Measurements from ENCODE around the gene P4HB. TPM values are rescaled to one million over a fixed set of nuclear protein-coding genes. Genes with fewer than 3 reads are reported as not detected.

Gene P4HB
- total and polyA plus RNA-seq, 2 donors (not counting 1 experiment from before 2014, with no cell fraction given) = 37.4 to 191 TPM

DNA sequence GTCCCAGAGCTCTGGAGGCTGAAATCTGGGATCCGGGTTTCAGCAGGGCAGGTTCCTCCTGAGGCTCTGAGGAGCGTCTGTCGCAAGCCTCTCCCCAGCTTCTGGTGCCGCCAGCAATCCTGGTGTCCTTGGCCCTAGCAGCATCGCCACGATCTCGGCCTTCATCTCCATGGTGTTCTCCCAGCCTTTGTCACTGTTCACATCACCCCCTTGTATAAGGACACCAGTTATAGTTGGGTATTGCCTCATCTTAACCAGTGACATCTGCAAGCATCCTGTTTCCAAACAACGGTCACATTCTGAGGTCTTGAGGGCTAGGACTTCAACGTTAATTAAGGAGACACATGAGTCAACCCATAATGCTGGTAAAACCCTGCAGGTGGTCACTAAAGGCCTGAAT, 22.7 kb downstream of the P4HB start:
- DNase-seq (no peak), ATAC-seq (ENCODE audit: low read depth) (no peak)
- H3K27me3 ChIP-seq (replicated peaks in 1 of 4; ENCODE audit: control extremely low read depth in 1 of 4, control insufficient read depth in 3 of 4, insufficient read depth in 4 of 4, low read length in 3 of 4) = no peaks in the 10 kb centered on the region
- no peak overlapping the region for H3K27ac ChIP-seq (ENCODE audit: low read length in 2 of 2)
- H3K4me3 ChIP-seq (ENCODE audit: control extremely low read depth in 1 of 5, extremely low read depth in 1 of 5, insufficient read depth in 1 of 5, low read depth in 2 of 5, low read length in 4 of 5) = no peak overlapping the region
- Mint-ChIP-seq H3K4me1 (peaks cover 5% of the 10 kb centered on the region), H3K9me3 (ENCODE audit: insufficient read depth) (no peaks in the 10 kb centered on the region), H3K4me3 (no peak overlapping the region), H3K27me3 (no peaks in the 10 kb centered on the region), H3K27ac (no peak overlapping the region)
- TF ChIP-seq, protein P1, sequence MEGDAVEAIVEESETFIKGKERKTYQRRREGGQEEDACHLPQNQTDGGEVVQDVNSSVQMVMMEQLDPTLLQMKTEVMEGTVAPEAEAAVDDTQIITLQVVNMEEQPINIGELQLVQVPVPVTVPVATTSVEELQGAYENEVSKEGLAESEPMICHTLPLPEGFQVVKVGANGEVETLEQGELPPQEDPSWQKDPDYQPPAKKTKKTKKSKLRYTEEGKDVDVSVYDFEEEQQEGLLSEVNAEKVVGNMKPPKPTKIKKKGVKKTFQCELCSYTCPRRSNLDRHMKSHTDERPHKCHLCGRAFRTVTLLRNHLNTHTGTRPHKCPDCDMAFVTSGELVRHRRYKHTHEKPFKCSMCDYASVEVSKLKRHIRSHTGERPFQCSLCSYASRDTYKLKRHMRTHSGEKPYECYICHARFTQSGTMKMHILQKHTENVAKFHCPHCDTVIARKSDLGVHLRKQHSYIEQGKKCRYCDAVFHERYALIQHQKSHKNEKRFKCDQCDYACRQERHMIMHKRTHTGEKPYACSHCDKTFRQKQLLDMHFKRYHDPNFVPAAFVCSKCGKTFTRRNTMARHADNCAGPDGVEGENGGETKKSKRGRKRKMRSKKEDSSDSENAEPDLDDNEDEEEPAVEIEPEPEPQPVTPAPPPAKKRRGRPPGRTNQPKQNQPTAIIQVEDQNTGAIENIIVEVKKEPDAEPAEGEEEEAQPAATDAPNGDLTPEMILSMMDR (IDR thresholded peaks at IDR 0.05) = no peak
- no peak for TF ChIP-seq EZH2 (IDR thresholded peaks at IDR 0.05; ENCODE audit: borderline replicate concordance, insufficient read depth, low read depth, low read length, poor library complexity, severe bottlenecking)
- H3K4me2 ChIP-seq (replicated peaks; ENCODE audit: low read depth, low read length, poor library complexity, severe bottlenecking) = no peak overlapping the region
- H4K20me1 ChIP-seq (ENCODE audit: control insufficient read depth, insufficient read depth, low read length, poor library complexity, severe bottlenecking) = no peaks in the 10 kb centered on the region
- H3K79me2 ChIP-seq (ENCODE audit: control insufficient read depth, insufficient read depth, low read length) = peaks cover 4% of the 10 kb centered on the region
- H3K4me1 ChIP-seq (ENCODE audit: control insufficient read depth in 2 of 2, insufficient read depth in 2 of 2, low read length in 2 of 2) = peaks cover 7 to 8% of the 10 kb centered on the region in 2 donors
- H3K9me3 ChIP-seq (ENCODE audit: control extremely low read depth in 1 of 3, control insufficient read depth in 2 of 3, insufficient read depth in 1 of 3, low read length in 2 of 3) = no peaks in the 10 kb centered on the region
- no peak overlapping the region for H2AFZ ChIP-seq (ENCODE audit: insufficient read depth, low read depth, low read length, poor library complexity, severe bottlenecking)
- no peak overlapping the region for H3K9ac ChIP-seq (ENCODE audit: low read length)
- 81% methylated on average over 9 of the region's 9 CpGs for WGBS (ENCODE audit: insufficient coverage)
- POLR2A ChIA-PET = interaction anchor here (0.6 to 0.7 kb wide), 2 partner anchors 18 to 1027 kb away, joined by 3 to 4 read pairs; no protein-coding TSS in a partner anchor
- CTCF ChIA-PET = no interaction called here
- intact Hi-C loops (cut with micrococcal nuclease) = no loop called here
- H3K36me3 ChIP-seq (replicated peaks in 1 of 2; ENCODE audit: control extremely low read depth in 1 of 2, control insufficient read depth in 1 of 2, extremely low read depth in 1 of 2, insufficient read depth in 2 of 2, low read length in 1 of 2) = peaks cover 0 to 2% of the 10 kb centered on the region in 2 experiments

- no peak for DNase-seq
- ChIA-PET POLR2A (interaction anchor here (1.3 kb wide), 1 partner anchor 24 kb away, joined by 4 read pairs; no protein-coding TSS in a partner anchor), CTCF (no interaction called here)
- Histone ChIP-seq H3K36me3 (replicated peaks in 1 of 2; ENCODE audit: control extremely low read depth in 1 of 2, control insufficient read depth in 1 of 2, extremely low read depth in 1 of 2, insufficient read depth in 2 of 2, low read length in 1 of 2) (peaks cover 0 to 1% of the 10 kb centered on the region in 2 experiments), H3K9me3 (ENCODE audit: control extremely low read depth in 1 of 3, control insufficient read depth in 2 of 3, insufficient read depth in 1 of 3, low read length in 2 of 3) (no peaks in the 10 kb centered on the region), H3K4me2 (replicated peaks; ENCODE audit: low read depth, low read length, poor library complexity, severe bottlenecking) (peak within 1 kb of the TSS; percentile 96), H3K4me1 (ENCODE audit: control insufficient read depth in 2 of 2, insufficient read depth in 2 of 2, low read length in 2 of 2) (peaks cover 18 to 20% of the 10 kb centered on the region in 2 donors), H4K20me1 (ENCODE audit: control insufficient read depth, insufficient read depth, low read length, poor library complexity, severe bottlenecking) (peaks cover 24% of the 10 kb centered on the region), H3K27me3 (replicated peaks in 1 of 4; ENCODE audit: control extremely low read depth in 1 of 4, control insufficient read depth in 3 of 4, insufficient read depth in 4 of 4, low read length in 3 of 4) (no peaks in the 10 kb centered on the region), H2AFZ (ENCODE audit: insufficient read depth, low read depth, low read length, poor library complexity, severe bottlenecking) (peak within 1 kb of the TSS; percentile 83), H3K27ac (ENCODE audit: low read length in 2 of 2) (peak within 1 kb of the TSS; percentile 85 to 98), H3K79me2 (ENCODE audit: control insufficient read depth, insufficient read depth, low read length) (peaks cover 14% of the 10 kb centered on the region), H3K4me3 (ENCODE audit: control extremely low read depth in 1 of 5, extremely low read depth in 1 of 5, insufficient read depth in 1 of 5, low read depth in 2 of 5, low read length in 4 of 5) (peak within 1 kb of the TSS in 4 of 5 experiments; percentile 74 to 78 (median 76)), H3K9ac (ENCODE audit: low read length) (peak within 1 kb of the TSS; percentile 91)
- peaks cover 19% of the 10 kb centered on the region for H3K4me1 Mint-ChIP-seq
- no peaks in the 10 kb centered on the region for H3K9me3 Mint-ChIP-seq (ENCODE audit: insufficient read depth)
- WGBS (ENCODE audit: insufficient coverage) = 96% methylated on average over 26 of the region's 26 CpGs
- peak within 1 kb of the TSS; percentile 85 for H3K4me3 Mint-ChIP-seq
- TF ChIP-seq, protein P1 (IDR thresholded peaks at IDR 0.05) = no peak
- TF ChIP-seq EZH2 (IDR thresholded peaks at IDR 0.05; ENCODE audit: borderline replicate concordance, insufficient read depth, low read depth, low read length, poor library complexity, severe bottlenecking) = no peak
- intact Hi-C loops (cut with micrococcal nuclease) = loop anchor here (5.0 kb wide), 1 partner anchor 92 kb away; the partner anchor contains the start of gene MAFG
- no peak for ATAC-seq (ENCODE audit: low read depth)
- peak within 1 kb of the TSS; percentile 89 for H3K27ac Mint-ChIP-seq
- H3K27me3 Mint-ChIP-seq = no peaks in the 10 kb centered on the region
Observed at GRCh38 chr17:81834831-81835267, 25.5 kb downstream of the P4HB start, which contains the start of gene PPP1R27. Gene PPP1R27 (minus strand): TSS chr17:81835050. CDS start chr17:81834953, 97 bp downstream.

Data from B cell (primary cell).